ENCODE data around the gene ABCA13.

DNA sequence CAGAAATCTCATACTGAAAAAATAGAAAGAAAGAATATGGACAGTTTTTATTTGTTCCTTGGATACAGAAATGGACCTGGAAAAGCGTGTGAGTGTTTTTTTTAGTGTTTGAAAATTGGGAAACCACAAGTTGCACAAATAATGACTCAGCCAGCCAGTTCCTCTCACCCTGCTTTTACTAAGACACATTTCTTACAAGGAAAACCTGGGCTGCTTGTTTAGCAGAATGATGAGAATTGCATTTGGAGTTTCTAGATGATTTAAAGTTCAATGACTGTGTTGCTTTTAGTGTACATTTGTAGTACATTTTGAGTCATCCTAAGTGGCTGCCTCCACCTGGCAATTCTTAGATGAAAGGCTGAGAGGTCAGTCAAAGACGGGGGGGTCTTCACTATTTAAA is 218.7 kb downstream of the ABCA13 start:
- TF ChIP-seq, protein P1, sequence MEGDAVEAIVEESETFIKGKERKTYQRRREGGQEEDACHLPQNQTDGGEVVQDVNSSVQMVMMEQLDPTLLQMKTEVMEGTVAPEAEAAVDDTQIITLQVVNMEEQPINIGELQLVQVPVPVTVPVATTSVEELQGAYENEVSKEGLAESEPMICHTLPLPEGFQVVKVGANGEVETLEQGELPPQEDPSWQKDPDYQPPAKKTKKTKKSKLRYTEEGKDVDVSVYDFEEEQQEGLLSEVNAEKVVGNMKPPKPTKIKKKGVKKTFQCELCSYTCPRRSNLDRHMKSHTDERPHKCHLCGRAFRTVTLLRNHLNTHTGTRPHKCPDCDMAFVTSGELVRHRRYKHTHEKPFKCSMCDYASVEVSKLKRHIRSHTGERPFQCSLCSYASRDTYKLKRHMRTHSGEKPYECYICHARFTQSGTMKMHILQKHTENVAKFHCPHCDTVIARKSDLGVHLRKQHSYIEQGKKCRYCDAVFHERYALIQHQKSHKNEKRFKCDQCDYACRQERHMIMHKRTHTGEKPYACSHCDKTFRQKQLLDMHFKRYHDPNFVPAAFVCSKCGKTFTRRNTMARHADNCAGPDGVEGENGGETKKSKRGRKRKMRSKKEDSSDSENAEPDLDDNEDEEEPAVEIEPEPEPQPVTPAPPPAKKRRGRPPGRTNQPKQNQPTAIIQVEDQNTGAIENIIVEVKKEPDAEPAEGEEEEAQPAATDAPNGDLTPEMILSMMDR (IDR thresholded peaks at IDR 0.05; ENCODE audit: insufficient read depth, low read depth, low read length): no peak
- no peak for TF ChIP-seq EZH2 (IDR thresholded peaks at IDR 0.05; ENCODE audit: insufficient read depth, low read length)
